OCI-LY7 (cell line): ENCODE data around the gene CSHL1. TPM values are rescaled to one million over a fixed set of nuclear protein-coding genes. Genes with fewer than 3 reads are reported as not detected.
"Not testable (repeated sequence)": the region's sequence is repeated elsewhere in the genome, so short reads cannot be mapped to it uniquely, and the experiment has no call there.

Experiments used
- BruUV-seq: library from RNA; stranded (reverse); fragments of 400-500 nt; replicated peaks from 2 replicates; lab custom pipeline; 2021; lab: Mats Ljungman, UMichigan
- CTCF ChIA-PET: fragments of 300-600 bp; sonication (Branson Sonifier 250); formaldehyde crosslinking; loops from one replicate; lab custom pipeline; 2022; ENCODE audit warnings: antibody characterized with exemption; ENCODE audit not compliant: unreplicated experiment; lab: Charles Lee
- POLR2A ChIA-PET: fragments of 300-600 bp; sonication (Branson Sonifier 250); formaldehyde crosslinking; loops from one replicate; lab custom pipeline; 2022; ENCODE audit warnings: antibody characterized with exemption; lab: Charles Lee
- DNase-seq: peaks from one replicate; pipeline ENCODE4 v3.0.0-alpha.2; 2015; ENCODE audit warnings: low spot score
- H2AFZ ChIP-seq: fragments of 200-600 bp; sonication (generic), shearing (Covaris generic); 2 replicates; pipeline ENCODE4 v1.6.1; 2014; ENCODE audit warnings: mild to moderate bottlenecking, antibody characterized with exemption, low read length, moderate library complexity
- H3K27ac ChIP-seq: fragments of 200-600 bp; sonication (generic); 2 replicates; pipeline ENCODE4 v1.5.1; 2014; ENCODE audit warnings: mixed run types, low read depth, mild to moderate bottlenecking, moderate library complexity, low read length, inconsistent platforms; ENCODE audit not compliant: poor library complexity, severe bottlenecking
- H3K36me3 ChIP-seq: fragments of 200-600 bp; sonication (generic); 2 replicates; pipeline ENCODE4 v1.6.1; 2014; ENCODE audit warnings: mild to moderate bottlenecking, antibody characterized with exemption, low read length, moderate library complexity, mixed read lengths; ENCODE audit not compliant: insufficient read depth
- H3K4me1 ChIP-seq: fragments of 200-600 bp; sonication (generic); 2 replicates; pipeline ENCODE4 v1.5.1; 2014; ENCODE audit warnings: mild to moderate bottlenecking, low read length; ENCODE audit not compliant: insufficient read depth, poor library complexity, severe bottlenecking
- H3K4me2 ChIP-seq: fragments of 200-600 bp; sonication (generic); 2 replicates; pipeline ENCODE4 v1.6.1; 2014; ENCODE audit warnings: mild to moderate bottlenecking, low read length
- H3K4me3 ChIP-seq: fragments of 200-600 bp; sonication (generic); 2 replicates; pipeline ENCODE4 v1.5.1; 2014; ENCODE audit warnings: mild to moderate bottlenecking, low read depth, low read length; ENCODE audit not compliant: poor library complexity, severe bottlenecking
- H3K79me2 ChIP-seq: fragments of 200-600 bp; sonication (generic); 2 replicates; pipeline ENCODE4 v1.6.1; 2016; ENCODE audit warnings: low read depth, mild to moderate bottlenecking, low read length, moderate library complexity, mixed read lengths; ENCODE audit not compliant: insufficient read depth
- H3K9me2 ChIP-seq: fragments of 200-600 bp; sonication (generic); 2 replicates; pipeline ENCODE4 v1.6.1; 2016; ENCODE audit warnings: mild to moderate bottlenecking, low read length, mixed read lengths; ENCODE audit not compliant: insufficient read depth
- H3K9me3 ChIP-seq: fragments of 200-600 bp; sonication (generic); 2 replicates; pipeline ENCODE4 v1.6.1; 2014; ENCODE audit warnings: mild to moderate bottlenecking, mixed run types, low read length, mixed read lengths
- H4K20me1 ChIP-seq: fragments of 200-600 bp; sonication (generic); 2 replicates; pipeline ENCODE4 v1.6.1; 2014; ENCODE audit warnings: mild to moderate bottlenecking, antibody characterized with exemption, low read length, moderate library complexity, mixed read lengths; ENCODE audit not compliant: insufficient read depth
- CTCF ChIP-seq: fragments of 200-600 bp; sonication (generic); conservative IDR thresholded peaks from 2 replicates; pipeline ENCODE4 v1.5.1; 2014; ENCODE audit warnings: mild to moderate bottlenecking, antibody characterized with exemption, low read length, moderate library complexity, mixed read lengths
- EZH2phosphoT487 ChIP-seq: fragments of 200-600 bp; sonication (generic); IDR thresholded peaks from 2 replicates; pipeline ENCODE4 v1.6.1; 2018; ENCODE audit warnings: low read depth, borderline replicate concordance, mild to moderate bottlenecking, mixed run types, antibody characterized with exemption, low read length, moderate library complexity, mixed read lengths
- intact Hi-C: fragments of 100-400 bp; cut with micrococcal nuclease; formaldehyde crosslinking; loops from one replicate; pipeline ENCODE4 v1.10.0; 2022; ENCODE audit not compliant: unreplicated experiment
- total RNA-seq, 2 experiments: library from RNA; depleted of rRNA in 1 of 2; stranded (reverse); fragments of >200 nt in 1 of 2; shearing (Covaris generic) in 1 of 2; gene quantifications; 2 replicates each; pipeline ENCODE4 v1.2.3, GENCODE V29; 2014 to 2022

Gene CSHL1
- total RNA-seq, 2 experiments from 2014 or later: not detected

GRCh38 chr17:63914471-63914870, 3.4 kb upstream of the CSHL1 start:
- no peak for DNase-seq
- H3K9me3 ChIP-seq: no peaks in the 10 kb centered on the region
- peaks cover 24% of the 10 kb centered on the region for H3K4me1 ChIP-seq
- intact Hi-C loops: no loop called here
- no peaks in the 10 kb centered on the region for H3K79me2 ChIP-seq
- no peaks in the 10 kb centered on the region for H3K36me3 ChIP-seq
- no peak overlapping the region for H3K4me2 ChIP-seq
- CTCF ChIA-PET: interaction anchor here (1.7 kb wide), 1 partner anchor 32 kb away, joined by 6 read pairs; no protein-coding TSS in a partner anchor
- H3K4me3 ChIP-seq: no peak overlapping the region
- H3K27ac ChIP-seq: no peak overlapping the region
- TF ChIP-seq EZH2phosphoT487 (no peak), CTCF (no peak)
- H2AFZ ChIP-seq: no peak overlapping the region
- H3K9me2 ChIP-seq: no peaks in the 10 kb centered on the region
- POLR2A ChIA-PET: no interaction called here
- no peaks in the 10 kb centered on the region for H4K20me1 ChIP-seq
- BruUV-seq: no TSS peak

GRCh38 chr17:63911657-63912100, 621 bp upstream of the CSHL1 start:
- no peaks in the 10 kb centered on the region for H3K79me2 ChIP-seq
- no peak overlapping the region for H3K4me2 ChIP-seq
- no peak overlapping the region for H3K4me3 ChIP-seq
- ChIA-PET CTCF (interaction anchor here (0.7 to 2.6 kb wide), 5 partner anchors 28 to 114 kb away, joined by 3 to 16 read pairs (median 4); no protein-coding TSS in a partner anchor), POLR2A (interaction anchor here (0.6 to 0.7 kb wide), 2 partner anchors 113 to 165 kb away, joined by 3 read pairs; no protein-coding TSS in a partner anchor)
- no TSS peak for BruUV-seq
- peaks cover 15% of the 10 kb centered on the region for H3K4me1 ChIP-seq
- no peak for TF ChIP-seq EZH2phosphoT487
- TF ChIP-seq CTCF: peak; percentile 67
- H3K36me3 ChIP-seq: no peaks in the 10 kb centered on the region
- H3K27ac ChIP-seq: no peak overlapping the region
- intact Hi-C loops: loop anchor here (1.0 kb wide), 2 partner anchors 79 to 114 kb away; no protein-coding TSS in a partner anchor
- H3K9me2 ChIP-seq: no peaks in the 10 kb centered on the region
- peak; percentile 62 for DNase-seq
- H2AFZ ChIP-seq: no peak overlapping the region
- no peaks in the 10 kb centered on the region for H4K20me1 ChIP-seq
- no peaks in the 10 kb centered on the region for H3K9me3 ChIP-seq

- Histone ChIP-seq H3K4me2 (no peak overlapping the region), H3K79me2 (no peaks in the 10 kb centered on the region), H3K9me2 (no peaks in the 10 kb centered on the region), H3K4me3 (no peak overlapping the region), H3K36me3 (no peaks in the 10 kb centered on the region), H2AFZ (no peak overlapping the region), H3K9me3 (no peaks in the 10 kb centered on the region), H3K27ac (no peak overlapping the region), H3K4me1 (no peaks in the 10 kb centered on the region), H4K20me1 (no peaks in the 10 kb centered on the region)
- no peak for DNase-seq
- ChIA-PET CTCF (interaction anchor here (2.6 kb wide), 1 partner anchor 36 kb away, joined by 16 read pairs; no protein-coding TSS in a partner anchor), POLR2A (no interaction called here)
- no TSS peak for BruUV-seq
- TF ChIP-seq EZH2phosphoT487: no peak
- TF ChIP-seq CTCF: no peak
- intact Hi-C loops: no loop called here
Measured at GRCh38 chr17:63910096-63910495, 962 bp downstream of the CSHL1 start.

- H3K27ac ChIP-seq, BruUV-seq, H4K20me1 ChIP-seq, H3K4me2 ChIP-seq, POLR2A ChIA-PET, CTCF ChIA-PET, DNase-seq, H3K9me3 ChIP-seq, H2AFZ ChIP-seq, H3K36me3 ChIP-seq, H3K9me2 ChIP-seq, intact Hi-C loops, H3K4me1 ChIP-seq, H3K79me2 ChIP-seq, H3K4me3 ChIP-seq: not testable (repeated sequence)
Measured at GRCh38 chr17:63909586-63909985, 1.5 kb downstream of the CSHL1 start.
